Hematopoietic multipotent progenitor cell treated with erythropoietin and hydrocortisone succinate and interleukin-3 and kit ligand, for 6 days (in vitro differentiated cells): Measurements from ENCODE around the gene GNAL.
"Not testable (repeated sequence)": the region's sequence is repeated elsewhere in the genome, so short reads cannot be mapped to it uniquely, and the experiment has no call there.

Experiments
- DNase-seq: peaks from one replicate; pipeline ENCODE4 v3.0.0-alpha.2; 2015

The GNAL gene

GRCh38 chr18:11884396-11885030 is 195.4 kb downstream of the GNAL start:
- DNase-seq, result no peak

- no peak for DNase-seq
These were observed 196.3 kb downstream of the GNAL start for GRCh38 chr18:11885278-11885947.

GRCh38 chr18:11886577-11887110 is 197.6 kb downstream of the GNAL start:
- DNase-seq, result no peak

- DNase-seq, result no peak
These were observed 198.5 kb downstream of the GNAL start for GRCh38 chr18:11887328-11888128.

GRCh38 chr18:11888726-11889125 is 199.7 kb downstream of the GNAL start:
- DNase-seq, result no peak

- no peak for DNase-seq
These were observed 200.2 kb downstream of the GNAL start for GRCh38 chr18:11889284-11889683.

- no peak for DNase-seq
These were observed 202.7 kb downstream of the GNAL start for GRCh38 chr18:11891737-11892136.

- not testable (repeated sequence) for DNase-seq
These were observed 203.4 kb downstream of the GNAL start for GRCh38 chr18:11892438-11892837.

GRCh38 chr18:11897781-11898180 is 208.7 kb downstream of the GNAL start:
- DNase-seq, result no peak

GRCh38 chr18:11899063-11899462 is 210.0 kb downstream of the GNAL start:
- DNase-seq, result no peak

- DNase-seq, result peak; percentile 81
These were observed 212.9 kb downstream of the GNAL start for GRCh38 chr18:11901826-11902438.

GRCh38 chr18:11902522-11903292 is 213.6 kb downstream of the GNAL start:
- no peak for DNase-seq

- DNase-seq, result no peak
These were observed 216.5 kb downstream of the GNAL start for GRCh38 chr18:11905613-11906012.

- DNase-seq, result no peak
These were observed 217.1 kb downstream of the GNAL start for GRCh38 chr18:11906176-11906575.

GRCh38 chr18:11906926-11907874 is 218.1 kb downstream of the GNAL start:
- DNase-seq, result no peak

GRCh38 chr18:11908182-11909060 is 219.4 kb downstream of the GNAL start, which contains the start of gene MPPE1:
TSS of gene MPPE1 (minus strand) at chr18:11908317. CDS start at chr18:11897264, 11,053 bp downstream.
- peak; percentile 94 for DNase-seq

- peak; percentile 52 for DNase-seq
These were observed 220.0 kb downstream of the GNAL start for GRCh38 chr18:11909061-11909455.

- DNase-seq, result peak; percentile 52
These were observed 220.5 kb downstream of the GNAL start for GRCh38 chr18:11909591-11910026.

- DNase-seq, result peak; percentile 57
These were observed 227.8 kb downstream of the GNAL start for GRCh38 chr18:11916880-11917279.

GRCh38 chr18:11919522-11919921 is 230.5 kb downstream of the GNAL start:
- not testable (repeated sequence) for DNase-seq
